T1000 (cell line): ENCODE results near the gene SRGAP3.

Experiments
- DNase-seq: peaks from one replicate; lab custom pipeline; 2025; ENCODE audit warnings: mixed read lengths; lab: John Stamatoyannopoulos, UW

Gene SRGAP3

GRCh38 chr3:9253327-9253726 is 3.9 kb upstream of the SRGAP3 start:
- no peak for DNase-seq

GRCh38 chr3:9251055-9251786 is 1.8 kb upstream of the SRGAP3 start:
- DNase-seq = no peak

- DNase-seq = no peak
Measured at GRCh38 chr3:9250236-9250635, 790 bp upstream of the SRGAP3 start.

- no peak for DNase-seq
Measured at GRCh38 chr3:9248522-9249271, 749 bp downstream of the SRGAP3 start.

- no peak for DNase-seq
Measured at GRCh38 chr3:9247941-9248521, 1.4 kb downstream of the SRGAP3 start.

- no peak for DNase-seq
Measured at GRCh38 chr3:9247361-9247940, 2.0 kb downstream of the SRGAP3 start.

- DNase-seq = no peak
Measured at GRCh38 chr3:9246189-9246588, 3.3 kb downstream of the SRGAP3 start.

GRCh38 chr3:9244495-9245183 is 4.8 kb downstream of the SRGAP3 start:
- no peak for DNase-seq

- no peak for DNase-seq
Measured at GRCh38 chr3:9241956-9242355, 7.5 kb downstream of the SRGAP3 start.

- DNase-seq = no peak
Measured at GRCh38 chr3:9239680-9240079, 9.8 kb downstream of the SRGAP3 start.

- DNase-seq = no peak
Measured at GRCh38 chr3:9238721-9239295, 10.6 kb downstream of the SRGAP3 start.

GRCh38 chr3:9238276-9238675 is 11.2 kb downstream of the SRGAP3 start:
- no peak for DNase-seq

GRCh38 chr3:9233814-9234600 is 15.4 kb downstream of the SRGAP3 start:
- no peak for DNase-seq

- DNase-seq = no peak
Measured at GRCh38 chr3:9233101-9233500, 16.3 kb downstream of the SRGAP3 start.

GRCh38 chr3:9231937-9232336 is 17.5 kb downstream of the SRGAP3 start:
- no peak for DNase-seq

GRCh38 chr3:9231471-9231870 is 18.0 kb downstream of the SRGAP3 start:
- no peak for DNase-seq

- DNase-seq = no peak
Measured at GRCh38 chr3:9231006-9231405, 18.4 kb downstream of the SRGAP3 start.

GRCh38 chr3:9230596-9230995 is 18.9 kb downstream of the SRGAP3 start:
- no peak for DNase-seq

- DNase-seq = no peak
Measured at GRCh38 chr3:9229879-9230278, 19.6 kb downstream of the SRGAP3 start.

- no peak for DNase-seq
Measured at GRCh38 chr3:9229325-9229724, 20.1 kb downstream of the SRGAP3 start.

GRCh38 chr3:9226326-9226725 is 23.1 kb downstream of the SRGAP3 start:
- no peak for DNase-seq
